ENCODE measurements around the gene TCTN1.
"Not testable (repeated sequence)": the region's sequence is repeated elsewhere in the genome, so short reads cannot be mapped to it uniquely, and the experiment has no call there.

The TCTN1 gene

GRCh38 chr12:110585231-110585799 lies 28.6 kb upstream of the TCTN1 start:
- peak in 1 of 2 donors; percentile 26 for DNase-seq (ENCODE audit: extremely low read depth in 1 of 2, low read depth in 1 of 2)

GRCh38 chr12:110587102-110587501 lies 26.8 kb upstream of the TCTN1 start:
- DNase-seq (ENCODE audit: extremely low read depth in 1 of 2, low read depth in 1 of 2) = not testable (repeated sequence)

GRCh38 chr12:110590059-110590458 lies 23.9 kb upstream of the TCTN1 start:
- no peak for DNase-seq (ENCODE audit: extremely low read depth in 1 of 2, low read depth in 1 of 2)

- DNase-seq (ENCODE audit: extremely low read depth in 1 of 2, low read depth in 1 of 2) = no peak
Measured at GRCh38 chr12:110590806-110591326, 23.1 kb upstream of the TCTN1 start.

- no peak for DNase-seq (ENCODE audit: extremely low read depth in 1 of 2, low read depth in 1 of 2)
Measured at GRCh38 chr12:110591451-110592051, 22.4 kb upstream of the TCTN1 start.

- no peak for DNase-seq (ENCODE audit: extremely low read depth in 1 of 2, low read depth in 1 of 2)
Measured at GRCh38 chr12:110592078-110592477, 21.9 kb upstream of the TCTN1 start.

GRCh38 chr12:110592919-110593318 lies 21.0 kb upstream of the TCTN1 start:
- not testable (repeated sequence) for DNase-seq (ENCODE audit: extremely low read depth in 1 of 2, low read depth in 1 of 2)

- no peak for DNase-seq (ENCODE audit: extremely low read depth in 1 of 2, low read depth in 1 of 2)
Measured at GRCh38 chr12:110597885-110598284, 16.0 kb upstream of the TCTN1 start.

- DNase-seq (ENCODE audit: extremely low read depth in 1 of 2, low read depth in 1 of 2) = no peak
Measured at GRCh38 chr12:110599334-110599733, 14.6 kb upstream of the TCTN1 start.

GRCh38 chr12:110600254-110600653 lies 13.7 kb upstream of the TCTN1 start:
- no peak for DNase-seq (ENCODE audit: extremely low read depth in 1 of 2, low read depth in 1 of 2)

GRCh38 chr12:110602085-110602814 lies 11.7 kb upstream of the TCTN1 start:
- DNase-seq (ENCODE audit: extremely low read depth in 1 of 2, low read depth in 1 of 2) = not testable (repeated sequence)

GRCh38 chr12:110606253-110606611 lies 7.7 kb upstream of the TCTN1 start:
- DNase-seq (ENCODE audit: extremely low read depth in 1 of 2, low read depth in 1 of 2) = no peak

- no peak for DNase-seq (ENCODE audit: extremely low read depth in 1 of 2, low read depth in 1 of 2)
Measured at GRCh38 chr12:110613071-110613770, 708 bp upstream of the TCTN1 start.

GRCh38 chr12:110615171-110615570 lies 1.2 kb downstream of the TCTN1 start:
- no peak for DNase-seq (ENCODE audit: extremely low read depth in 1 of 2, low read depth in 1 of 2)

GRCh38 chr12:110616471-110617115 lies 2.7 kb downstream of the TCTN1 start:
- DNase-seq (ENCODE audit: extremely low read depth in 1 of 2, low read depth in 1 of 2) = no peak

- peak; percentile 15 to 21 for DNase-seq (ENCODE audit: extremely low read depth in 1 of 2, low read depth in 1 of 2)
Measured at GRCh38 chr12:110619534-110619953, 5.6 kb downstream of the TCTN1 start.

GRCh38 chr12:110622582-110622981 lies 8.7 kb downstream of the TCTN1 start:
- no peak for DNase-seq (ENCODE audit: extremely low read depth in 1 of 2, low read depth in 1 of 2)

- DNase-seq (ENCODE audit: extremely low read depth in 1 of 2, low read depth in 1 of 2) = no peak
Measured at GRCh38 chr12:110627500-110628195, 13.7 kb downstream of the TCTN1 start.

GRCh38 chr12:110635055-110635454 lies 21.1 kb downstream of the TCTN1 start:
- no peak for DNase-seq (ENCODE audit: extremely low read depth in 1 of 2, low read depth in 1 of 2)

GRCh38 chr12:110636516-110636915 lies 22.6 kb downstream of the TCTN1 start:
- DNase-seq (ENCODE audit: extremely low read depth in 1 of 2, low read depth in 1 of 2) = no peak

Data from stimulated activated CD8-positive, alpha-beta memory T cell treated with anti-CD3 and anti-CD28 coated beads, Interleukin-7, amount 100 ng/mL, for 48 hours (primary cell).